Uterus (tissue), 2 donors: ENCODE measurements around the gene CCT3.

ENCODE experiments used
- CTCF ChIP-seq, 4 experiments: fragments of 200-600 bp in 2 of 4; fragments of 450-650 bp in 2 of 4; sonication (generic) in 2 of 4; IDR thresholded peaks; one replicate each; pipeline ENCODE4 v1.5.1; 2016 to 2019; ENCODE audit warnings: antibody characterized with exemption in 4 of 4, mild to moderate bottlenecking in 2 of 4, moderate library complexity in 1 of 4
- POLR2A ChIP-seq, 2 donors: fragments of 450-650 bp; IDR thresholded peaks; one replicate each; pipeline ENCODE4 v1.6.1; 2016; ENCODE audit warnings: antibody characterized with exemption in 2 of 2, mild to moderate bottlenecking in 1 of 2, moderate library complexity in 1 of 2

DNA sequence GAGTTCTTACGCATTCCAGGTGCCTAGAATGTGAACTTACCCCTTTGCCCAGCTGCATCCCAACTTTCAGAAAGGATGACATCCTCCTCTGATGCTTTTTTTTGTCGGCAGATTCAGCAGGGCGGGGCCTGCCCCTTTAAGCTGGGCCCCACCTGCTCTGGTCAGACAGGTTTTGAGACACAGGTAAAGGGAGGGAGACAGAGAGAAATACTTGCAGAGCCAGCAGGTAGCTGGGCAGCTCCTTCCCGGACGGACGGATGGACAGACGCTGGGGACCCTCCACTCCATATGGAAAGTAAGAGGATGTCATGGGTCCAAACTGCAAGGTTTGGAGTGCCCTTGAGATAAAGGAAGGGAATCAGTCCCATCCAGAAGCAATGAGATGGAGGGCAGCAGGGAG is 54.0 kb downstream of the CCT3 start, which contains the start of gene TMEM79:
- TF ChIP-seq CTCF (IDR thresholded peaks at IDR 0.05) = no peak
- no peak for TF ChIP-seq POLR2A (IDR thresholded peaks at IDR 0.05)
